Hematopoietic multipotent progenitor cell treated with erythropoietin and hydrocortisone succinate and interleukin-3 and kit ligand, for 17 days (in vitro differentiated cells): ENCODE results near the gene STAT5A.
"Not testable (repeated sequence)": the region's sequence is repeated elsewhere in the genome, so short reads cannot be mapped to it uniquely, and the experiment has no call there.

Experiments
- DNase-seq: peaks from one replicate; pipeline ENCODE4 v3.0.0-alpha.2; 2015; ENCODE audit warnings: low spot score

Gene STAT5A

GRCh38 chr17:42285346-42286050 lies 2.8 kb upstream of the STAT5A start:
- DNase-seq = no peak

- DNase-seq = no peak
Measured at GRCh38 chr17:42286411-42287221, 1.7 kb upstream of the STAT5A start.

- no peak for DNase-seq
Measured at GRCh38 chr17:42287305-42287976, 857 bp upstream of the STAT5A start.

GRCh38 chr17:42288803-42289610 lies 709 bp downstream of the STAT5A start:
- peak; percentile 29 for DNase-seq

GRCh38 chr17:42289611-42290181 lies 1.4 kb downstream of the STAT5A start:
- DNase-seq = no peak

- no peak for DNase-seq
Measured at GRCh38 chr17:42290577-42290976, 2.3 kb downstream of the STAT5A start.

GRCh38 chr17:42291129-42291528 lies 2.8 kb downstream of the STAT5A start:
- no peak for DNase-seq

- no peak for DNase-seq
Measured at GRCh38 chr17:42294469-42295398, 6.4 kb downstream of the STAT5A start.

- DNase-seq = no peak
Measured at GRCh38 chr17:42296012-42296411, 7.7 kb downstream of the STAT5A start.

- not testable (repeated sequence) for DNase-seq
Measured at GRCh38 chr17:42297775-42298174, 9.5 kb downstream of the STAT5A start.

- DNase-seq = not testable (repeated sequence)
Measured at GRCh38 chr17:42299361-42299760, 11.1 kb downstream of the STAT5A start.

GRCh38 chr17:42299913-42300312 lies 11.6 kb downstream of the STAT5A start:
- not testable (repeated sequence) for DNase-seq

- no peak for DNase-seq
Measured at GRCh38 chr17:42301022-42301421, 12.7 kb downstream of the STAT5A start.

GRCh38 chr17:42303694-42304093 lies 15.4 kb downstream of the STAT5A start:
- no peak for DNase-seq

- DNase-seq = no peak
Measured at GRCh38 chr17:42304187-42305030, 16.1 kb downstream of the STAT5A start.

GRCh38 chr17:42305031-42305330 lies 16.7 kb downstream of the STAT5A start:
- DNase-seq = not testable (repeated sequence)

- DNase-seq = no peak
Measured at GRCh38 chr17:42305543-42306384, 17.5 kb downstream of the STAT5A start.

- DNase-seq = no peak
Measured at GRCh38 chr17:42306385-42306667, 18.0 kb downstream of the STAT5A start.

- DNase-seq = no peak
Measured at GRCh38 chr17:42307362-42307927, 19.1 kb downstream of the STAT5A start.
